MM.1S (cell line): ENCODE data around the gene TM7SF3.

Experiments used
- EZH2 ChIP-seq: fragments of 300-600 bp; sonication (generic); optimal IDR thresholded peaks from 2 replicates; pipeline ENCODE3; 2017; ENCODE audit warnings: low read depth, mild to moderate bottlenecking, antibody characterized with exemption, low read length, mixed read lengths
- EZH2phosphoT487 ChIP-seq: fragments of 300-600 bp; sonication (generic); IDR thresholded peaks from 2 replicates; pipeline ENCODE4 v1.6.1; 2018; ENCODE audit warnings: antibody characterized with exemption, low read length
- TF ChIP-seq, protein P1 (sequence below): fragments of 300-600 bp; sonication (generic); IDR thresholded peaks from 2 replicates; pipeline ENCODE4 v1.5.1; 2016; ENCODE audit warnings: antibody characterized with exemption, low read length, mixed read lengths

DNA sequence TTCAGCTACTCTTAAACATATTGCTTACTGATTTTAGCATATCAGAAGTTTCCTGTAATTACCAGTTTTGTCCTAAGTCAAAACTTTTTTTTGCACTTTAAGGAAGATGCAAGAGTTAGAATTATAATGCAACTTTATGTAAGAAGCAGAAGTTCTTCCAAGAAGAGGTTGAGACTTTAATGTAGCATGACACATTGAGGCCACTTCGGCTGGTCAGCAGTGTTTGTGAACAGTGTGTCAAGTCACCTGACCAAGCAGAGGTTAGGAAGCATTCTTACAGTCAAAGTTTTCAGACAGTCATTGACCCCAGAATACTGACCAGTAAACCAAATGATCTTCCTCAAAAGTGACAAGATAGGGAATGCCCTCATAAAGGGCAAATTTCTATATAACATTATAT lies 60.7 kb downstream of the TM7SF3 start:
- TF ChIP-seq, protein P1, sequence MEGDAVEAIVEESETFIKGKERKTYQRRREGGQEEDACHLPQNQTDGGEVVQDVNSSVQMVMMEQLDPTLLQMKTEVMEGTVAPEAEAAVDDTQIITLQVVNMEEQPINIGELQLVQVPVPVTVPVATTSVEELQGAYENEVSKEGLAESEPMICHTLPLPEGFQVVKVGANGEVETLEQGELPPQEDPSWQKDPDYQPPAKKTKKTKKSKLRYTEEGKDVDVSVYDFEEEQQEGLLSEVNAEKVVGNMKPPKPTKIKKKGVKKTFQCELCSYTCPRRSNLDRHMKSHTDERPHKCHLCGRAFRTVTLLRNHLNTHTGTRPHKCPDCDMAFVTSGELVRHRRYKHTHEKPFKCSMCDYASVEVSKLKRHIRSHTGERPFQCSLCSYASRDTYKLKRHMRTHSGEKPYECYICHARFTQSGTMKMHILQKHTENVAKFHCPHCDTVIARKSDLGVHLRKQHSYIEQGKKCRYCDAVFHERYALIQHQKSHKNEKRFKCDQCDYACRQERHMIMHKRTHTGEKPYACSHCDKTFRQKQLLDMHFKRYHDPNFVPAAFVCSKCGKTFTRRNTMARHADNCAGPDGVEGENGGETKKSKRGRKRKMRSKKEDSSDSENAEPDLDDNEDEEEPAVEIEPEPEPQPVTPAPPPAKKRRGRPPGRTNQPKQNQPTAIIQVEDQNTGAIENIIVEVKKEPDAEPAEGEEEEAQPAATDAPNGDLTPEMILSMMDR, result no peak
- TF ChIP-seq EZH2phosphoT487 (no peak), EZH2 (no peak)
